Left ventricle myocardium inferior (tissue), 1 donor: ENCODE data around the gene VTI1A. TPM values are rescaled to one million over a fixed set of nuclear protein-coding genes. Genes with fewer than 3 reads are reported as not detected.

ENCODE experiments used
- DNase-seq: peaks from one replicate; pipeline ENCODE4 v3.0.0-alpha.2; 2020
- H3K27ac ChIP-seq: fragments of 200-600 bp; replicated peaks from 2 replicates; pipeline ENCODE4 v1.8.0; 2021
- H3K27me3 ChIP-seq: fragments of 200-600 bp; 2 replicates; pipeline ENCODE4 v1.8.0; 2021; ENCODE audit warnings: low read depth
- H3K36me3 ChIP-seq: fragments of 200-600 bp; 2 replicates; pipeline ENCODE4 v1.8.0; 2021
- H3K4me1 ChIP-seq: fragments of 200-600 bp; 2 replicates; pipeline ENCODE4 v1.8.0; 2021
- H3K4me3 ChIP-seq: fragments of 200-600 bp; 2 replicates; pipeline ENCODE4 v1.8.0; 2021; ENCODE audit warnings: mild to moderate bottlenecking, moderate library complexity
- H3K9me3 ChIP-seq: fragments of 200-600 bp; replicated peaks from 2 replicates; pipeline ENCODE4 v1.8.0; 2021
- CTCF ChIP-seq: fragments of 200-600 bp; IDR thresholded peaks from 2 replicates; pipeline ENCODE4 v1.8.0; 2021; ENCODE audit warnings: antibody characterized with exemption, mild to moderate bottlenecking, borderline replicate concordance
- intact Hi-C: fragments of 100-400 bp; cut with micrococcal nuclease; formaldehyde crosslinking; loops from one replicate; pipeline ENCODE4 v1.11.0; 2022
- total RNA-seq: library from RNA; stranded (reverse); fragmentation: NEBNext Ultra II Directional; extraction: Animal tissue kit (Norgen Biotek cat#: 25700); gene quantifications from one replicate; pipeline ENCODE4 v1.2.1, GENCODE V29; 2021
- donor health status: DM: no; HTN: yes; CAD: no; lungs with severe emphysema.

VTI1A gene
- total RNA-seq, 1 donor from 2014 or later = 20.5 TPM

- intact Hi-C loops = no loop called here
- Histone ChIP-seq H3K27me3 (no peaks in the 10 kb centered on the region), H3K36me3 (no peaks in the 10 kb centered on the region), H3K4me1 (no peaks in the 10 kb centered on the region), H3K4me3 (no peak overlapping the region), H3K27ac (no peak overlapping the region), H3K9me3 (no peaks in the 10 kb centered on the region)
- TF ChIP-seq CTCF = no peak
- DNase-seq = no peak
Observed at GRCh38 chr10:112658465-112658864, 211.4 kb downstream of the VTI1A start.

GRCh38 chr10:112658900-112659638 is 212.1 kb downstream of the VTI1A start:
- no peak for DNase-seq
- no peaks in the 10 kb centered on the region for H3K9me3 ChIP-seq
- no peak overlapping the region for H3K27ac ChIP-seq
- intact Hi-C loops = no loop called here
- H3K4me1 ChIP-seq = no peaks in the 10 kb centered on the region
- TF ChIP-seq CTCF = no peak
- no peaks in the 10 kb centered on the region for H3K36me3 ChIP-seq
- no peaks in the 10 kb centered on the region for H3K27me3 ChIP-seq
- H3K4me3 ChIP-seq = no peak overlapping the region

GRCh38 chr10:112663234-112664125 is 216.5 kb downstream of the VTI1A start:
- no peak for DNase-seq
- intact Hi-C loops = no loop called here
- H3K27me3 ChIP-seq = no peaks in the 10 kb centered on the region

GRCh38 chr10:112666094-112666493 is 219.1 kb downstream of the VTI1A start:
- H3K27ac ChIP-seq = no peak overlapping the region
- H3K27me3 ChIP-seq = no peaks in the 10 kb centered on the region
- H3K4me3 ChIP-seq = no peak overlapping the region
- no peaks in the 10 kb centered on the region for H3K9me3 ChIP-seq
- no peak for DNase-seq
- TF ChIP-seq CTCF = no peak
- peaks cover 6% of the 10 kb centered on the region for H3K36me3 ChIP-seq
- intact Hi-C loops = no loop called here
- no peaks in the 10 kb centered on the region for H3K4me1 ChIP-seq

More at GRCh38 chr10:112663234-112664125, 216.5 kb downstream of the VTI1A start:
- Histone ChIP-seq H3K9me3 (no peaks in the 10 kb centered on the region), H3K36me3 (no peaks in the 10 kb centered on the region), H3K4me3 (no peak overlapping the region), H3K4me1 (no peaks in the 10 kb centered on the region), H3K27ac (no peak overlapping the region)
- no peak for TF ChIP-seq CTCF

- TF ChIP-seq CTCF = no peak
- no peaks in the 10 kb centered on the region for H3K9me3 ChIP-seq
- intact Hi-C loops = no loop called here
- peaks cover 6% of the 10 kb centered on the region for H3K36me3 ChIP-seq
- no peak for DNase-seq
- no peak overlapping the region for H3K4me3 ChIP-seq
- no peaks in the 10 kb centered on the region for H3K4me1 ChIP-seq
- H3K27ac ChIP-seq = no peak overlapping the region
- no peaks in the 10 kb centered on the region for H3K27me3 ChIP-seq
Observed at GRCh38 chr10:112669989-112670388, 223.0 kb downstream of the VTI1A start.
